KMS-11 (cell line): Measurements from ENCODE around the gene MCTP1.

Experiments
- H2AFZ ChIP-seq: fragments of 200-600 bp; sonication (generic); 2 replicates; pipeline ENCODE4 v1.6.1; 2016; ENCODE audit warnings: antibody characterized with exemption, mixed run types, low read depth
- H3K27ac ChIP-seq: fragments of 200-600 bp; sonication (generic); 2 replicates; pipeline ENCODE4 v1.6.1; 2016; ENCODE audit warnings: mild to moderate bottlenecking, mixed run types
- H3K27me3 ChIP-seq: fragments of 200-600 bp; sonication (generic); 2 replicates; pipeline ENCODE4 v1.6.1; 2017; ENCODE audit warnings: mild to moderate bottlenecking, low read depth, mixed run types, moderate library complexity; ENCODE audit not compliant: insufficient read depth
- H3K36me3 ChIP-seq: fragments of 200-600 bp; sonication (generic); 2 replicates; pipeline ENCODE4 v1.6.1; 2017; ENCODE audit warnings: mild to moderate bottlenecking, mixed run types; ENCODE audit not compliant: insufficient read depth
- H3K4me1 ChIP-seq: fragments of 200-600 bp; sonication (generic); 2 replicates; pipeline ENCODE4 v1.6.1; 2016; ENCODE audit warnings: mild to moderate bottlenecking, low read depth, mixed run types; ENCODE audit not compliant: poor library complexity, severe bottlenecking
- H3K4me2 ChIP-seq: fragments of 200-600 bp; sonication (generic); 2 replicates; pipeline ENCODE4 v1.7.0; 2016; ENCODE audit warnings: mild to moderate bottlenecking, mixed run types
- H3K4me3 ChIP-seq: fragments of 200-600 bp; sonication (generic); IDR thresholded peaks from 2 replicates; pipeline ENCODE4 v1.6.1; 2017; ENCODE audit warnings: low read depth, low read length, mixed read lengths; ENCODE audit not compliant: insufficient read depth
- H3K79me2 ChIP-seq: fragments of 200-600 bp; sonication (generic); 2 replicates; pipeline ENCODE4 v1.6.1; 2016; ENCODE audit warnings: low read depth, mixed run types; ENCODE audit not compliant: insufficient read depth
- H3K9ac ChIP-seq: fragments of 200-600 bp; sonication (generic); 2 replicates; pipeline ENCODE4 v1.6.1; 2016; ENCODE audit warnings: mild to moderate bottlenecking, mixed run types
- H4K20me1 ChIP-seq: fragments of 200-600 bp; sonication (generic); 2 replicates; pipeline ENCODE4 v1.6.1; 2016; ENCODE audit warnings: mild to moderate bottlenecking, mixed run types; ENCODE audit not compliant: insufficient read depth
- CTCF ChIP-seq: fragments of 200-600 bp; sonication (generic); conservative IDR thresholded peaks from 2 replicates; pipeline ENCODE4 v1.6.1; 2017; ENCODE audit warnings: low read depth, mild to moderate bottlenecking, antibody characterized with exemption, low read length, moderate library complexity, mixed read lengths

MCTP1 gene

GRCh38 chr5:95238560-95239325, 46.2 kb downstream of the MCTP1 start:
- H3K27me3 ChIP-seq: no peaks in the 10 kb centered on the region
- H3K4me3 ChIP-seq: no peak overlapping the region
- H3K36me3 ChIP-seq: no peaks in the 10 kb centered on the region
- H3K79me2 ChIP-seq: no peaks in the 10 kb centered on the region
- H3K27ac ChIP-seq: no peak overlapping the region
- no peaks in the 10 kb centered on the region for H3K4me1 ChIP-seq
- H3K4me2 ChIP-seq: no peak overlapping the region
- no peak overlapping the region for H2AFZ ChIP-seq
- H4K20me1 ChIP-seq: no peaks in the 10 kb centered on the region
- no peak for TF ChIP-seq CTCF
- H3K9ac ChIP-seq: no peak overlapping the region

- Histone ChIP-seq H3K79me2 (no peaks in the 10 kb centered on the region), H3K27ac (no peak overlapping the region)
Measured at GRCh38 chr5:95237324-95237723, 47.6 kb downstream of the MCTP1 start.

GRCh38 chr5:95235439-95235982, 49.4 kb downstream of the MCTP1 start:
- Histone ChIP-seq H3K4me3 (no peak overlapping the region), H3K27ac (no peak overlapping the region), H3K4me1 (no peaks in the 10 kb centered on the region), H4K20me1 (no peaks in the 10 kb centered on the region), H3K9ac (no peak overlapping the region), H3K27me3 (no peaks in the 10 kb centered on the region), H3K4me2 (no peak overlapping the region), H3K79me2 (no peaks in the 10 kb centered on the region), H3K36me3 (no peaks in the 10 kb centered on the region), H2AFZ (no peak overlapping the region)
- no peak for TF ChIP-seq CTCF

More at GRCh38 chr5:95237324-95237723, 47.6 kb downstream of the MCTP1 start:
- Histone ChIP-seq H3K4me1 (no peaks in the 10 kb centered on the region), H3K27me3 (no peaks in the 10 kb centered on the region), H3K36me3 (no peaks in the 10 kb centered on the region), H2AFZ (no peak overlapping the region), H3K9ac (no peak overlapping the region), H4K20me1 (no peaks in the 10 kb centered on the region), H3K4me2 (no peak overlapping the region), H3K4me3 (no peak overlapping the region)
- no peak for TF ChIP-seq CTCF

DNA sequence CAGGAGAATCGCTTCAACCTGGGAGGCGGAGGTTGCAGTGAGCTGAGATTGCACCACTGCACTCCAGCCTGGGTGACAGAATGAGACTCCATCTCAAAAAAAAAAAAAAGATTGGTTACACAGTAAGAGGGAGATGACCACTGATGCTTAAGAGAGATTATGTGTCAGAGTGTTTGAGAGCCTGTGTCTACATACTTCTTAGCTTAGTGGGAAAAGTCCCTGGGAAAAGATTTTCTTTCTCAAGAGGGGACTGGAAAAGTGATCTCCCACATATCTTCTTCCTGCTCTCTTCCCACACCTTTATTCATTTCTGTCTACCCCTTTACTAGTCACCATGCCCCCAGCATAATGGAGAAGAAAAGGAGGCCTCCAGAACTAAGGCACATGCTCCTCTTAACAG, 55.2 kb downstream of the MCTP1 start:
- Histone ChIP-seq H3K4me1 (no peaks in the 10 kb centered on the region), H2AFZ (no peak overlapping the region), H3K27me3 (no peaks in the 10 kb centered on the region), H3K4me3 (no peak overlapping the region), H3K27ac (no peak overlapping the region), H4K20me1 (no peaks in the 10 kb centered on the region), H3K79me2 (no peaks in the 10 kb centered on the region), H3K4me2 (no peak overlapping the region), H3K36me3 (no peaks in the 10 kb centered on the region), H3K9ac (no peak overlapping the region)
- no peak for TF ChIP-seq CTCF
